Measurements from ENCODE around the gene VRK1. TPM values are rescaled to one million over a fixed set of nuclear protein-coding genes. Genes with fewer than 3 reads are reported as not detected.

VRK1 gene
- total RNA-seq, 1 experiment from 2014 or later, result 124 TPM

GRCh38 chr14:96783043-96783914, 13.9 kb upstream of the VRK1 start:
- TF ChIP-seq EZH2 (IDR thresholded peaks at IDR 0.05; ENCODE audit: borderline replicate concordance, low read depth, low read length, poor library complexity, severe bottlenecking) (no peak), CTCF (conservative IDR thresholded peaks at IDR 0.05; ENCODE audit: low read depth, low read length) (no peak)
- intact Hi-C loops (cut with micrococcal nuclease; ENCODE audit: unreplicated experiment), result no loop called here
- Histone ChIP-seq H3K36me3 (ENCODE audit: insufficient read depth, low read length, poor library complexity, severe bottlenecking) (no peaks in the 10 kb centered on the region), H3K27ac (ENCODE audit: low read depth, low read length, poor library complexity, severe bottlenecking) (no peak overlapping the region), H3K9me3 (ENCODE audit: low read depth, low read length, poor library complexity, severe bottlenecking) (no peaks in the 10 kb centered on the region), H3K4me1 (ENCODE audit: insufficient read depth, low read length, poor library complexity, severe bottlenecking) (no peaks in the 10 kb centered on the region), H3K27me3 (replicated peaks; ENCODE audit: insufficient read depth, low read depth, low read length, poor library complexity) (no peaks in the 10 kb centered on the region), H3K4me3 (ENCODE audit: low read depth, low read length, poor library complexity, severe bottlenecking) (no peak overlapping the region)
- ChIA-PET CTCF (no interaction called here), POLR2A (ENCODE audit: low non-redundant PET) (interaction anchor here (0.6 kb wide), 2 partner anchors 263 to 889 kb away, joined by 3 read pairs; no protein-coding TSS in a partner anchor)
- no peak for DNase-seq (ENCODE audit: low spot score)
- BruUV-seq (replicated peaks), result no TSS peak

GRCh38 chr14:96783915-96784224, 13.3 kb upstream of the VRK1 start:
- no peak overlapping the region for H3K4me3 ChIP-seq (ENCODE audit: low read depth, low read length, poor library complexity, severe bottlenecking)
- intact Hi-C loops (cut with micrococcal nuclease; ENCODE audit: unreplicated experiment), result no loop called here
- no peaks in the 10 kb centered on the region for H3K36me3 ChIP-seq (ENCODE audit: insufficient read depth, low read length, poor library complexity, severe bottlenecking)
- no peak for DNase-seq (ENCODE audit: low spot score)
- ChIA-PET CTCF (no interaction called here), POLR2A (ENCODE audit: low non-redundant PET) (no interaction called here)
- BruUV-seq (replicated peaks), result no TSS peak
- TF ChIP-seq EZH2 (IDR thresholded peaks at IDR 0.05; ENCODE audit: borderline replicate concordance, low read depth, low read length, poor library complexity, severe bottlenecking) (no peak), CTCF (conservative IDR thresholded peaks at IDR 0.05; ENCODE audit: low read depth, low read length) (no peak)
- H3K9me3 ChIP-seq (ENCODE audit: low read depth, low read length, poor library complexity, severe bottlenecking), result no peaks in the 10 kb centered on the region
- no peak overlapping the region for H3K27ac ChIP-seq (ENCODE audit: low read depth, low read length, poor library complexity, severe bottlenecking)
- H3K27me3 ChIP-seq (replicated peaks; ENCODE audit: insufficient read depth, low read depth, low read length, poor library complexity), result no peaks in the 10 kb centered on the region
- no peaks in the 10 kb centered on the region for H3K4me1 ChIP-seq (ENCODE audit: insufficient read depth, low read length, poor library complexity, severe bottlenecking)

GRCh38 chr14:96790186-96790585, 7.0 kb upstream of the VRK1 start:
- BruUV-seq (replicated peaks), result no TSS peak
- DNase-seq (ENCODE audit: low spot score), result no peak
- POLR2A ChIA-PET (ENCODE audit: low non-redundant PET), result no interaction called here
- Histone ChIP-seq H3K4me3 (ENCODE audit: low read depth, low read length, poor library complexity, severe bottlenecking) (no peak overlapping the region), H3K27ac (ENCODE audit: low read depth, low read length, poor library complexity, severe bottlenecking) (no peak overlapping the region), H3K27me3 (replicated peaks; ENCODE audit: insufficient read depth, low read depth, low read length, poor library complexity) (no peaks in the 10 kb centered on the region), H3K36me3 (ENCODE audit: insufficient read depth, low read length, poor library complexity, severe bottlenecking) (no peaks in the 10 kb centered on the region), H3K9me3 (ENCODE audit: low read depth, low read length, poor library complexity, severe bottlenecking) (no peaks in the 10 kb centered on the region), H3K4me1 (ENCODE audit: insufficient read depth, low read length, poor library complexity, severe bottlenecking) (no peaks in the 10 kb centered on the region)
- TF ChIP-seq EZH2 (IDR thresholded peaks at IDR 0.05; ENCODE audit: borderline replicate concordance, low read depth, low read length, poor library complexity, severe bottlenecking) (no peak), CTCF (conservative IDR thresholded peaks at IDR 0.05; ENCODE audit: low read depth, low read length) (no peak)
- intact Hi-C loops (cut with micrococcal nuclease; ENCODE audit: unreplicated experiment), result no loop called here
- CTCF ChIA-PET, result no interaction called here

All from A673 (cell line).